Measurements from ENCODE around the gene EVI5L.
"Not testable (repeated sequence)": the region's sequence is repeated elsewhere in the genome, so short reads cannot be mapped to it uniquely, and the experiment has no call there.

EVI5L gene

GRCh38 chr19:7893362-7894101, 63.5 kb downstream of the EVI5L start:
- in situ Hi-C loops (cut with HindIII; ENCODE audit: low sequenced_read_pairs): not testable (repeated sequence)

- in situ Hi-C loops (cut with HindIII; ENCODE audit: low sequenced_read_pairs): no loop called here
Observed at GRCh38 chr19:7894612-7895309, 64.7 kb downstream of the EVI5L start.

- in situ Hi-C loops (cut with HindIII; ENCODE audit: low sequenced_read_pairs): no loop called here
Observed at GRCh38 chr19:7895565-7895964, 65.5 kb downstream of the EVI5L start.

GRCh38 chr19:7897292-7897691, 67.3 kb downstream of the EVI5L start:
- in situ Hi-C loops (cut with HindIII; ENCODE audit: low sequenced_read_pairs): no loop called here

- in situ Hi-C loops (cut with HindIII; ENCODE audit: low sequenced_read_pairs): no loop called here
Observed at GRCh38 chr19:7898967-7899366, 68.9 kb downstream of the EVI5L start.

GRCh38 chr19:7899751-7900378, 69.8 kb downstream of the EVI5L start:
- in situ Hi-C loops (cut with HindIII; ENCODE audit: low sequenced_read_pairs): no loop called here

GRCh38 chr19:7900401-7900870, 70.4 kb downstream of the EVI5L start:
- in situ Hi-C loops (cut with HindIII; ENCODE audit: low sequenced_read_pairs): no loop called here

- in situ Hi-C loops (cut with HindIII; ENCODE audit: low sequenced_read_pairs): no loop called here
Observed at GRCh38 chr19:7900931-7901330, 70.9 kb downstream of the EVI5L start.

- in situ Hi-C loops (cut with HindIII; ENCODE audit: low sequenced_read_pairs): no loop called here
Observed at GRCh38 chr19:7901337-7901736, 71.3 kb downstream of the EVI5L start.

GRCh38 chr19:7902796-7903243, 72.8 kb downstream of the EVI5L start:
- in situ Hi-C loops (cut with HindIII; ENCODE audit: low sequenced_read_pairs): no loop called here

- in situ Hi-C loops (cut with HindIII; ENCODE audit: low sequenced_read_pairs): no loop called here
Observed at GRCh38 chr19:7903244-7904073, 73.4 kb downstream of the EVI5L start, which contains the start of gene MAP2K7. TSS of gene MAP2K7 (plus strand) at chr19:7903877. CDS start at chr19:7903945, 68 bp downstream.

- in situ Hi-C loops (cut with HindIII; ENCODE audit: low sequenced_read_pairs): no loop called here
Observed at GRCh38 chr19:7904074-7905020, 74.3 kb downstream of the EVI5L start.

- in situ Hi-C loops (cut with HindIII; ENCODE audit: low sequenced_read_pairs): no loop called here
Observed at GRCh38 chr19:7905268-7905667, 75.2 kb downstream of the EVI5L start.

GRCh38 chr19:7905859-7906258, 75.8 kb downstream of the EVI5L start:
- in situ Hi-C loops (cut with HindIII; ENCODE audit: low sequenced_read_pairs): no loop called here

- in situ Hi-C loops (cut with HindIII; ENCODE audit: low sequenced_read_pairs): no loop called here
Observed at GRCh38 chr19:7907122-7907521, 77.1 kb downstream of the EVI5L start.

GRCh38 chr19:7907544-7907943, 77.5 kb downstream of the EVI5L start:
- in situ Hi-C loops (cut with HindIII; ENCODE audit: low sequenced_read_pairs): no loop called here

- in situ Hi-C loops (cut with HindIII; ENCODE audit: low sequenced_read_pairs): no loop called here
Observed at GRCh38 chr19:7908078-7908699, 78.2 kb downstream of the EVI5L start.

- in situ Hi-C loops (cut with HindIII; ENCODE audit: low sequenced_read_pairs): no loop called here
Observed at GRCh38 chr19:7908742-7909461, 78.9 kb downstream of the EVI5L start.

Data from endothelial cell of hepatic sinusoid (primary cell).